Endothelial cell of umbilical vein (primary cell): ENCODE results near the gene AGBL4. TPM values are rescaled to one million over a fixed set of nuclear protein-coding genes. Genes with fewer than 3 reads are reported as not detected.

Experiments used
- BruUV-seq: library from RNA; stranded (reverse); fragments of 400-500 nt; replicated peaks from 2 replicates; lab custom pipeline; 2021; lab: Mats Ljungman, UMichigan
- CTCF ChIA-PET: fragments of 300-600, 350-600 bp; sonication (Branson Sonifier 250); formaldehyde crosslinking; loops from one replicate; lab custom pipeline; 2021; ENCODE audit warnings: antibody characterized with exemption, inconsistent platforms; lab: Charles Lee
- POLR2A ChIA-PET: fragments of 300-600, 350-600 bp; sonication (Branson Sonifier 250); formaldehyde crosslinking; loops from one replicate; lab custom pipeline; 2021; ENCODE audit warnings: antibody characterized with exemption, inconsistent platforms; lab: Charles Lee
- DNase-seq: peaks from one replicate; pipeline ENCODE4 v3.0.0-alpha.2; 2011; ENCODE audit warnings: low read depth, low spot score
- FAIRE-seq: peaks from 2 replicates; lab custom pipeline; 2011; peaks lifted over from hg19 to GRCh38; lab: Jason Lieb, UNC
- H2AFZ ChIP-seq: 2 replicates; pipeline ENCODE4 v1.6.0; 2012; ENCODE audit warnings: low read depth, low read length, control low read depth, inconsistent platforms
- H3K27ac ChIP-seq: 2 replicates; pipeline ENCODE4 v1.5.1; 2011; ENCODE audit warnings: low read depth, mild to moderate bottlenecking, control low read depth, low read length, moderate library complexity; ENCODE audit not compliant: insufficient read depth
- H3K27me3 ChIP-seq, 2 experiments: 2 replicates each; pipeline versions ENCODE4 v1.6.0 to v1.6.1; 2011; ENCODE audit warnings: low read length in 2 of 2, mixed read lengths in 1 of 2; ENCODE audit not compliant: control insufficient read depth in 2 of 2, insufficient read depth in 2 of 2
- H3K36me3 ChIP-seq, 2 experiments: 2 replicates in 1 of 2; 3 replicates in 1 of 2; pipeline ENCODE4 v1.5.1; 2011; ENCODE audit warnings: low read length in 2 of 2, mild to moderate bottlenecking in 1 of 2, moderate library complexity in 1 of 2; ENCODE audit not compliant: control insufficient read depth in 2 of 2, insufficient read depth in 2 of 2; ENCODE audit errors: extremely low read depth in 1 of 2
- H3K4me1 ChIP-seq: 3 replicates; pipeline ENCODE4 v1.5.1; 2011; ENCODE audit warnings: mild to moderate bottlenecking, low read length; ENCODE audit not compliant: control insufficient read depth, insufficient read depth; ENCODE audit errors: extremely low read depth
- H3K4me2 ChIP-seq: 2 replicates; pipeline ENCODE4 v1.6.1; 2011; ENCODE audit warnings: low read length, control low read depth, mixed read lengths; ENCODE audit not compliant: insufficient read depth
- H3K4me3 ChIP-seq, 3 experiments: fragments of 200-600 bp in 1 of 3; sonication (generic), shearing (Covaris generic) in 1 of 3; replicated peaks in 1 of 3; 2 replicates each; pipeline ENCODE4 v1.5.1; 2011 to 2016; ENCODE audit warnings: control low read depth in 3 of 3, low read length in 3 of 3, mild to moderate bottlenecking in 2 of 3, inconsistent platforms in 1 of 3, low read depth in 1 of 3, moderate library complexity in 1 of 3; ENCODE audit not compliant: insufficient read depth in 1 of 3
- H3K79me2 ChIP-seq: 2 replicates; pipeline ENCODE4 v1.6.0; 2012; ENCODE audit warnings: low read length, inconsistent platforms; ENCODE audit not compliant: control insufficient read depth, insufficient read depth
- H3K9ac ChIP-seq: replicated peaks from 2 replicates; pipeline ENCODE3; 2011; ENCODE audit warnings: low read length, control low read depth; ENCODE audit not compliant: insufficient read depth; ENCODE audit errors: extremely low read depth
- H3K9me1 ChIP-seq: replicated peaks from 3 replicates; pipeline ENCODE4 v1.6.0; 2011; ENCODE audit warnings: mild to moderate bottlenecking, low read length; ENCODE audit not compliant: control insufficient read depth, insufficient read depth; ENCODE audit errors: extremely low read depth
- H3K9me3 ChIP-seq: replicated peaks from 2 replicates; pipeline ENCODE4 v1.5.1; 2012; ENCODE audit warnings: low read length, inconsistent platforms; ENCODE audit not compliant: control insufficient read depth, insufficient read depth
- H4K20me1 ChIP-seq: replicated peaks from 2 replicates; pipeline ENCODE3; 2011; ENCODE audit warnings: mild to moderate bottlenecking, low read length; ENCODE audit not compliant: control insufficient read depth, insufficient read depth; ENCODE audit errors: extremely low read depth
- EZH2 ChIP-seq: IDR thresholded peaks from 2 replicates; pipeline ENCODE4 v1.6.1; 2012; ENCODE audit warnings: borderline replicate concordance, low read depth, mild to moderate bottlenecking, moderate library complexity, low read length, inconsistent platforms; ENCODE audit not compliant: severe bottlenecking
- FOS ChIP-seq: IDR thresholded peaks from 2 replicates; pipeline ENCODE4 v1.6.1; 2011; ENCODE audit warnings: mild to moderate bottlenecking, low read length, moderate library complexity, borderline replicate concordance; ENCODE audit not compliant: insufficient read depth
- GATA2 ChIP-seq: IDR thresholded peaks from 2 replicates; pipeline ENCODE4 v1.7.0; 2011; ENCODE audit warnings: low read depth, mild to moderate bottlenecking, moderate library complexity, mixed read lengths, low read length; ENCODE audit not compliant: insufficient read length, insufficient read depth
- JUN ChIP-seq: IDR thresholded peaks from 2 replicates; pipeline ENCODE4 v1.6.1; 2011; ENCODE audit warnings: borderline replicate concordance, low read depth; ENCODE audit not compliant: insufficient read length, insufficient read depth
- MYC ChIP-seq: IDR thresholded peaks from one replicate; pipeline ENCODE4 v1.6.1; 2011; ENCODE audit warnings: mild to moderate bottlenecking, low read depth, low read length
- POLR2A ChIP-seq: IDR thresholded peaks from 2 replicates; pipeline ENCODE4 v1.6.1; 2012; ENCODE audit warnings: low read depth, mild to moderate bottlenecking, control low read depth, low read length
- POLR2AphosphoS5 ChIP-seq: IDR thresholded peaks from 2 replicates; pipeline ENCODE4 v1.6.1; 2012; ENCODE audit warnings: low read depth, mild to moderate bottlenecking, control low read depth, low read length, moderate library complexity; ENCODE audit not compliant: insufficient read depth
- dilution Hi-C: fragments of 300-500 bp; cut with MboI; formaldehyde crosslinking; loops from one replicate; pipeline ENCODE4 v1.15.0; 2019; ENCODE audit warnings: low sequenced_read_pairs; ENCODE audit not compliant: extremely low pct_ligation_motif_present
- intact Hi-C: fragments of 100-400 bp; cut with micrococcal nuclease; formaldehyde crosslinking; loops from one replicate; pipeline ENCODE4 v1.10.0; 2022
- polyA plus RNA-seq, 4 experiments: library from polyadenylated mRNA; depleted of rRNA in 3 of 4; stranded (reverse) in 3 of 4; unstranded in 1 of 4; fragments of >200 nt; gene quantifications; 2 replicates each; pipeline versions ENCODE4 v1.2.1 to v1.2.3, GENCODE V29; 2011 to 2012; ENCODE audit warnings: missing spikeins in 1 of 4
- total RNA-seq: library from RNA; stranded (reverse); gene quantifications from 2 replicates; pipeline ENCODE4 v1.2.3, GENCODE V29; 2021
- TF ChIP-seq, protein P1 (sequence below), 2 donors: IDR thresholded peaks; 1 replicate in 1 of 2; 2 replicates in 1 of 2; pipeline ENCODE4 v1.5.1; 2011; ENCODE audit warnings: low read length in 2 of 2, mild to moderate bottlenecking in 2 of 2, moderate library complexity in 2 of 2, control low read depth in 1 of 2, inconsistent platforms in 1 of 2, low read depth in 1 of 2; ENCODE audit not compliant: insufficient read depth in 1 of 2; ENCODE audit errors: extremely low read depth in 1 of 2
- TF ChIP-seq, protein P2 (sequence below): IDR thresholded peaks from 2 replicates; pipeline ENCODE4 v1.6.1; 2011; ENCODE audit not compliant: insufficient read depth, insufficient read length

The AGBL4 gene
- total and polyA plus RNA-seq, 2 donors (not counting 3 experiments of a cell fraction or from before 2014, with no cell fraction given): not detected

DNA sequence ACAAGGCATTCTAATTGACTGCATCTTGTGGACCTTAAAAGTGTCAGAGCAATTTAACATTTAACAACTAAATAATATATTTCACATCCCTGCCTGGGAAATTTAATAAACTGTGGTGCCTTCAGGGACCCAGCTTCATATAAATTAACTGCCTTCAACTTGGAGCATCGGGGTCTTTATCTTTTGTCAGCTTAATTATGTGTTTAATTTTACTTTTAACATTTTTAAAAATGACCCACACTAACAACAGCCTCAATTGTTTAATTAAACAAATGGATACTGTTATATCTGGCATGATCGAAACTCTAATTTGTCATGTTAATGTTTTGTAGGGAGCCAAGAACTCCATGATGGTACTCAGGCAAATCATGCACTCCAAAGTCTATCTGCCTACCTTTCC is 857.7 kb downstream of the AGBL4 start:
- H3K36me3 ChIP-seq: no peaks in the 10 kb centered on the region
- H2AFZ ChIP-seq: no peak overlapping the region
- POLR2A ChIA-PET: no interaction called here
- TF ChIP-seq EZH2: no peak
- no peak for TF ChIP-seq MYC
- no peak for TF ChIP-seq POLR2AphosphoS5
- no peak for TF ChIP-seq FOS
- TF ChIP-seq, protein P1, sequence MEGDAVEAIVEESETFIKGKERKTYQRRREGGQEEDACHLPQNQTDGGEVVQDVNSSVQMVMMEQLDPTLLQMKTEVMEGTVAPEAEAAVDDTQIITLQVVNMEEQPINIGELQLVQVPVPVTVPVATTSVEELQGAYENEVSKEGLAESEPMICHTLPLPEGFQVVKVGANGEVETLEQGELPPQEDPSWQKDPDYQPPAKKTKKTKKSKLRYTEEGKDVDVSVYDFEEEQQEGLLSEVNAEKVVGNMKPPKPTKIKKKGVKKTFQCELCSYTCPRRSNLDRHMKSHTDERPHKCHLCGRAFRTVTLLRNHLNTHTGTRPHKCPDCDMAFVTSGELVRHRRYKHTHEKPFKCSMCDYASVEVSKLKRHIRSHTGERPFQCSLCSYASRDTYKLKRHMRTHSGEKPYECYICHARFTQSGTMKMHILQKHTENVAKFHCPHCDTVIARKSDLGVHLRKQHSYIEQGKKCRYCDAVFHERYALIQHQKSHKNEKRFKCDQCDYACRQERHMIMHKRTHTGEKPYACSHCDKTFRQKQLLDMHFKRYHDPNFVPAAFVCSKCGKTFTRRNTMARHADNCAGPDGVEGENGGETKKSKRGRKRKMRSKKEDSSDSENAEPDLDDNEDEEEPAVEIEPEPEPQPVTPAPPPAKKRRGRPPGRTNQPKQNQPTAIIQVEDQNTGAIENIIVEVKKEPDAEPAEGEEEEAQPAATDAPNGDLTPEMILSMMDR (IDR thresholded peaks at IDR 0.05; ENCODE audit: extremely low read depth in 1 of 2, insufficient read depth in 1 of 2, low read depth in 1 of 2, low read length in 2 of 2): no peak
- no peak for TF ChIP-seq POLR2A
- no peak for TF ChIP-seq JUN
- no peak for TF ChIP-seq GATA2
- TF ChIP-seq, protein P2, sequence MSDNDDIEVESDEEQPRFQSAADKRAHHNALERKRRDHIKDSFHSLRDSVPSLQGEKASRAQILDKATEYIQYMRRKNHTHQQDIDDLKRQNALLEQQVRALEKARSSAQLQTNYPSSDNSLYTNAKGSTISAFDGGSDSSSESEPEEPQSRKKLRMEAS: no peak
- H3K4me2 ChIP-seq: no peak overlapping the region
- H3K4me1 ChIP-seq: no peaks in the 10 kb centered on the region
- no peaks in the 10 kb centered on the region for H3K27me3 ChIP-seq
- no peak for FAIRE-seq
- H3K79me2 ChIP-seq: no peaks in the 10 kb centered on the region
- CTCF ChIA-PET: no interaction called here
- no peak overlapping the region for H3K4me3 ChIP-seq
- DNase-seq: no peak
- H3K9me3 ChIP-seq: no peaks in the 10 kb centered on the region
- no peaks in the 10 kb centered on the region for H3K9me1 ChIP-seq
- no TSS peak for BruUV-seq
- dilution Hi-C loops: no loop called here
- H3K27ac ChIP-seq: no peak overlapping the region
- intact Hi-C loops: no loop called here
- no peak overlapping the region for H3K9ac ChIP-seq
- no peaks in the 10 kb centered on the region for H4K20me1 ChIP-seq
